Stimulated activated naive CD8-positive, alpha-beta T cell treated with anti-CD3 and anti-CD28 coated beads, Interleukin-15, amount 100 ng/mL, for 72 hours (primary cell): ENCODE measurements around the gene ACTL7B.
A peak's percentile ranks its signal among the peaks of the same experiment; 100 is the strongest.
"Not testable (repeated sequence)": the region's sequence is repeated elsewhere in the genome, so short reads cannot be mapped to it uniquely, and the experiment has no call there.

ENCODE experiments used
- ATAC-seq: fragments of 150-1000 bp; cut with Tn5 transposase; 2 replicates; pipeline ENCODE4 v1.10.0; 2021; ENCODE audit warnings: mild to moderate bottlenecking, moderate library complexity
- DNase-seq, 2 donors: peaks; one replicate each; pipeline ENCODE4 v3.0.0; 2021 to 2022
- H3K27ac Mint-ChIP-seq, 2 donors: one replicate each; pipeline ENCODE4 v1.8.0; 2022; ENCODE audit warnings: mild to moderate bottlenecking in 2 of 2, mixed read lengths in 2 of 2, moderate library complexity in 2 of 2
- H3K27me3 Mint-ChIP-seq: one replicate; pipeline ENCODE4 v1.8.0; 2022; ENCODE audit warnings: mixed read lengths
- H3K4me1 Mint-ChIP-seq: one replicate; pipeline ENCODE4 v1.8.0; 2022; ENCODE audit warnings: mild to moderate bottlenecking, mixed read lengths
- H3K4me3 Mint-ChIP-seq, 2 donors: one replicate each; pipeline ENCODE4 v1.8.0; 2022; ENCODE audit warnings: mild to moderate bottlenecking in 2 of 2, mixed read lengths in 2 of 2, moderate library complexity in 1 of 2
- H3K9me3 Mint-ChIP-seq, 2 donors: one replicate each; pipeline ENCODE4 v1.8.0; 2022; ENCODE audit warnings: mixed read lengths in 2 of 2

Gene ACTL7B

DNA sequence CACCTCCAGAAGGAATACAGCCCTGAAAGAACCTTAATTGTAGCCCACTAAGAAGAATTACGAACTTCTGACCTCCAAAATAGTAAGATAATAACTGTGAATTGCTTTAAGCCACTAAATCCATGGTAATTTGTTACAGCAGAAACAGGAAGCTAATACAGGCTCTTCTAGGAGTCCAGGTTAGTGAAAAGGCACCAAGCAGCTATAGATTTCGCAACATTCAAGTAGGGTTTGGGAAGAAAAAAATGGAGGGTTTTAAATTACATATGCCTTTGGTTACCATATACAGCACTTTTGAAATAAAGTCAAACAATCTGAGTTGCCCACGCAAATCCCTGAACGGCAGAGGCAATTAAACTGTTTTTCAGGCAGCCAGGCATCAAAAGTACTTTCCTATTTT is 4.6 kb upstream of the ACTL7B start:
- no peak overlapping the region for H3K4me3 Mint-ChIP-seq
- H3K27ac Mint-ChIP-seq = no peak overlapping the region
- H3K9me3 Mint-ChIP-seq = no peaks in the 10 kb centered on the region
- no peaks in the 10 kb centered on the region for H3K27me3 Mint-ChIP-seq
- peaks cover 10% of the 10 kb centered on the region for H3K4me1 Mint-ChIP-seq
- ATAC-seq (no peak), DNase-seq (no peak)

DNA sequence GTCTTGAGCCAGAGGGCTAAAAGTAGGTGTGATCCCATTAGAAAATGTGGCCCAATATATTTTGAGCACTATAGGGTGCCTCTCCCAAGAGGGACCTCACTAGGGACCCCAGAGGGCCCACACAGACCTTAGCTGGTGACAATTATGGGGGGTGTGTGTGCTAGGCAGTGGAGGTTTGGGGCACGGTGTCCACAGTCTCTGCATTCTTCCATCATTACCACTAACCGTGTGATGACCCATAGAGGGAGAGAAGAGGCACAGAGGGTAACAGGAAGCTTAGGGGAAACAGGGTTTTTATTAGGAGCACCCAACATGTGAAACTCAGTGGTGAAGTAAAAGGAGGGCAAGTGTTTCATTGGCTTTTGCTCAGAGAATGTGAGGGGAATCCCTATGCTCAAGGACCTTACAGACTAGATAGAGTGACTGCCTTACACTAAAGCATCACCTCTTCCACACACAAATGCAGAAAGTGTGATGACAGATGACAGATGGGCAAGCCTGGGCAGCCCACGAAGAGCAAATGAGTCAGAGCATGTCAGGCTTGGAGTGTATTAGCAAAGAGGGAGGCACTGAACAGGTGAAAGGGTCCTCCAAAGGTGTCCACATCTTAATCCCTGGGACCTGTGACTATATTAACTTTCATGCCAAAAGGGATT is 3.8 kb upstream of the ACTL7B start:
- DNase-seq (peak in 1 of 2 donors; percentile 35), ATAC-seq (peak; percentile 91)
- H3K27ac Mint-ChIP-seq = peak overlapping the region in 1 of 2 donors; percentile 72
- H3K27me3 Mint-ChIP-seq = no peaks in the 10 kb centered on the region
- peaks cover 10% of the 10 kb centered on the region for H3K4me1 Mint-ChIP-seq
- H3K4me3 Mint-ChIP-seq = no peak overlapping the region
- no peaks in the 10 kb centered on the region for H3K9me3 Mint-ChIP-seq

DNA sequence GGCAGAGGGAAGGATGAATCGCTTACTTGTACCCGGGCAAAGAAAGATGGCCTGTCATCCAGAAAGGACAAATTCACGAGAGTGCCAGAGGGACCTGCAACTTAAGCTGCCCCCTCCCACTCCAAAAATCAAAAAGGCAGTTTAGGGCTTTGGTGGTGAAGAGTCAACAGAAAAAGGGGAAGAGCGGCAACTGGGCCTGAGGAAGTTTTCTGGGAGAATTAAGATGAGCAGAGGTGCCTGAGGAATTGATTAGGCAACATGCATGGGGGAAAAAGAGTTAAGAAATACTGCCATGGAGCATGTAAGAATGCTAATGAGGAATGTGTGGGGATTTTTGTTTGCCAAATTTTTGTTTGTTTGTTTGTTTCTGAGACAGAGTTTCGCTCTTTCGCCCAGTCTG is 1.8 kb upstream of the ACTL7B start:
- Mint-ChIP-seq H3K4me1 (peaks cover 10% of the 10 kb centered on the region), H3K27me3 (no peaks in the 10 kb centered on the region), H3K27ac (no peak overlapping the region), H3K4me3 (no peak overlapping the region), H3K9me3 (no peaks in the 10 kb centered on the region)
- DNase-seq (no peak), ATAC-seq (no peak)

DNA sequence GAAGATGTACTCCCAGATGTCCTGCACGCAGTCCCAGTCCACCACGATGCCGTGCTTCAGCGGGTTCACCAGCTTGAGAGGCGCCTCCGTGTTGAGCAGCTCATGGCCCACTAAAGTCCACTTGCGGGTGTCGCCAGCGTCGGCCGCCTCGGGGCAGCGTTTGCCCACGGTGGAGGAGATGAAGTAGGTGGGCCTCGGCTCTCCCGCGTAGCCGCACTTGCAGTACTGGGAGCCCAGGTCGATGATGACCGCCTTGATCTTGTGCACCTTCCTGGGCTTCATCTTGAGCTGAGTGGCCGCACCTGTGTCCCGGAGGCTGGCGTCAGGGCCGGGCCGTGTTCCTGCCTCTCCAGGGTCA is 278 bp downstream of the ACTL7B start:
- Mint-ChIP-seq H3K4me3 (no peak overlapping the region), H3K27me3 (no peaks in the 10 kb centered on the region), H3K27ac (no peak overlapping the region), H3K4me1 (peaks cover 10% of the 10 kb centered on the region), H3K9me3 (no peaks in the 10 kb centered on the region)
- DNase-seq (no peak), ATAC-seq (no peak)

DNA sequence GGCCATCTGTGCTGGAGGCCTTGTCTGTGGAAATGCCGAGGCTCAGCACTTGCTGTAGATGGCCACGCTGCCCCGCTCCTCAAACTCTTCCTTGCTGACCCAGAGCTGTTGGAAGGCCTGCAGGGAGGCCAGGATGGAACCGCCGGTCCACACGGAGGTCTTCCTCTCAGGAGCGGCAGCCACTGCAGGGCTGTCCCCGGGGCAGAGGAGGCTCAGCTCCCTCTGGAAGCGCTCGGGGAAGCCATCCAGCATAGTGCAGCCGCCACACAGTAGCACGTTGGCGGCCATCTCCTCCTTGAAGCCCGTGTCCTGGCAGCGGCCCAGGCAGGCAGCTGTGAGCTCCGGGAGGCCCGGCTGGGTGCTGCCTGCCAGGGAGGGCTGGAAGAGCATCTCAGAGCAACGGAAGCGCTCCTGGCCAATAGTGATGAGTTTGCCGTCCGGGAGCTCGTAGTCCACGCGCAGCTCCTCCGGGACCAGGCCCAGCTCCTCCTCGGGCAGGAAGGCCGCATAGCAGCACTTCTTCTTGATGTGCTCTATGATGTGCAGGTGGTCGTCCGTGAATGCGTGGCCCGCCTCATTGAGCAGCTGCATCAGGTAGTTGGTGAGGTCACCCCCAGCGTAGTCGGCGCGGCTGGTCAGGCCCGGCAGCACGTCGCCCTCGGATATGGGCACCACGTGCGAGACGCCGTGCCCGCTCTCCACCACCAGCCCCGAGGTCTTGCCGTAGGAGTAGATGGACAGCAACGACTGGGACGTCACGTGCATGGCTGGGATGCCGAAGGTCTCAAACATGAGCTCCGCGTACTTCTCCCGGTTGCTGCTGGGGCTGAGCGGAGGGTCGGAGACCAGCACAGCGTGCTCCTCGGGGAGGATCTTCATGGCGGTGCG is 901 bp downstream of the ACTL7B start:
- no peaks in the 10 kb centered on the region for H3K9me3 Mint-ChIP-seq

DNA sequence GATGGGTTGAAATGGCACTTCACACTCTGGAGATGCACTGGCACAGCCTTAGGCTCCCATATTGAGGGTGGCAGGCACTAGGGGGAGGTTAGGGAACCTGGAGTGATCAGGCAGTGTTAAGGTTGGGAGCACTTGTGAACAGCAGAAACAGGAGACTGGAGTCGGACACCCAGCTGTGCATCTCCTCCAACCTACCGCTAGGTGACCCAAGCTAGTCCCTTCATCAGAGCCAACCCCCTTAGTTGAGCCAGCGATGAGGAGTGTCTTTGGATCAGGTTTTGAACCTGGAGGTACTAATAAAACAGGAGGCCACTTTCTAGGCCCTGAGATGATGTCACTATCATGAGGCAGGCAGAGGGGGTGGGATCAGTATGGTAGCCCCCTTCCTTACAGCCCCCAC is 1.7 kb downstream of the ACTL7B start:
- Mint-ChIP-seq H3K27ac (no peak overlapping the region), H3K4me3 (no peak overlapping the region), H3K27me3 (no peaks in the 10 kb centered on the region), H3K9me3 (no peaks in the 10 kb centered on the region), H3K4me1 (no peaks in the 10 kb centered on the region)
- DNase-seq (no peak), ATAC-seq (no peak)

More for the DNA sequence above, 901 bp downstream of the ACTL7B start:
- Mint-ChIP-seq H3K4me1 (peaks cover 7% of the 10 kb centered on the region), H3K27me3 (no peaks in the 10 kb centered on the region), H3K4me3 (no peak overlapping the region), H3K27ac (no peak overlapping the region)
- no peak for DNase-seq
- no peak for ATAC-seq

DNA sequence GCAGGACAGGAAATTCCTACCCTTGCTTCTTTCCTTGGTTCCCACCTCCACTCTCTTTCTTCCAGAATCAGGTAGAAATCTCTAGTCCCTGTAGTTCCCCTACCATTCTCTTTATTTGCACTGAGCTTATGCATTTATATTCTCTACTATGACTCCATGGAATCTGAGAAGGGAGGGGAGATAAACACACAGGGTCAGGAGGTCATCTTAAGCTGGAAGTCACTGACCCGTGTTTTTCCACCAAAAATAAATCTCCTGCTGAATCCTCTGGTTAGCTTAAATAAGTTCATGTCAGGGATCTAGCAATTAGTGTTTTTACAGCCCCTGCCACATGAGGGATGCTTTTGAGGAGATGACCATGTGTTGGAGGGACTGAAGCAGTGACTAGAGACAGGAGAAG is 3.7 kb downstream of the ACTL7B start:
- Mint-ChIP-seq H3K4me1 (no peaks in the 10 kb centered on the region), H3K9me3 (no peaks in the 10 kb centered on the region), H3K27me3 (no peaks in the 10 kb centered on the region), H3K4me3 (no peak overlapping the region), H3K27ac (peak overlapping the region in 1 of 2 donors; percentile 60)
- no peak for DNase-seq
- no peak for ATAC-seq

DNA sequence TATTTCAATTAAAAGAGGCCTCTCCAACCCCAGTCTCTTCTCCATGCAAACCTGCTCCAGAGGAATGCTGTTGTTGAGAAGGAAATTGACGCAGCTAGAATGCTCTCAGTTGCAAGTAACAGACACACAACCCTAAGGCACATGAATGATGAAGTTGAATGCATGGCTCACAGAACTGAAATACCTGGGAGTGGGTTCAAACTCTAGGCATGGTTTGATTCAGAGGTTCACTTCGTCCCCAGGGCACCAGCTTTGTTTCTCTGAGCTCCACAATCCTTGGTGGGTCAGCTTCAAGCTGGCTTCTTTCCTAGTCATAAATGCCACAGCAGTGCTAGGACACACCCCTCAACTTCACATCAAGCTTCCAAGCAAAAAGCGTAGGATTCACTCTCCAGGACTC is 4.6 kb downstream of the ACTL7B start:
- no peaks in the 10 kb centered on the region for H3K4me1 Mint-ChIP-seq
- no peak overlapping the region for H3K4me3 Mint-ChIP-seq

DNA sequence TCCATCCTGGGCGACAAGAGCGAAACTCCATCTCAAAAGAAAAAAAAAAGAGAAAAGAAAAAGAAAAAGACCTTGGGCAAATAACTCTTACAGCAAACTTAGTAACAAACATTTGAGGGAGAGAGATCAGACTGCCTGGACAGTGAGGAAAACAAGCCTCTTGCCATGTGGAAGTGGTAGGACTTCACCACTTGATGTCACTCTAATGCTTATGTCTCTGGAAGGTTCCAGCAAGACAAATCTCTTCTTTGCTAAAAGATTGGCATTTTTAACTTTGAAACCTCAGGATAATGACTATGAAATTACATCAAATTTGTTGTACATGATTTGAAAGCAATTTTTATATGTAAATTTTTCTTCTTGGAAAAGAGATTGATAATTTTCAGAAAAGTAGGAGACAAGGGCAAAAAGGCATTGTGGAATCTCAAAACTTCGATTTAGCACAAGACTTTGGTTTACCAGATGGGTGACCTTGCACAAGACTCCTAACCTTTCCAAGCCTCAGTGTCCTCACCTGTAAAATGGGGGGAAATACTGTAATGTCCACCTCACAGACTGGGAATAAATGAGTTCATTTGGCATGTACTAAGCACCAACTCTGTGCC is 5.4 kb downstream of the ACTL7B start:
- H3K27me3 Mint-ChIP-seq = no peaks in the 10 kb centered on the region
- DNase-seq (no peak), ATAC-seq (no peak)
- no peak overlapping the region for H3K27ac Mint-ChIP-seq
- no peaks in the 10 kb centered on the region for H3K4me1 Mint-ChIP-seq
- no peak overlapping the region for H3K4me3 Mint-ChIP-seq
- no peaks in the 10 kb centered on the region for H3K9me3 Mint-ChIP-seq

More for the DNA sequence above, 4.6 kb downstream of the ACTL7B start:
- Mint-ChIP-seq H3K9me3 (no peaks in the 10 kb centered on the region), H3K27ac (no peak overlapping the region), H3K27me3 (no peaks in the 10 kb centered on the region)
- DNase-seq = no peak
- ATAC-seq = no peak

DNA sequence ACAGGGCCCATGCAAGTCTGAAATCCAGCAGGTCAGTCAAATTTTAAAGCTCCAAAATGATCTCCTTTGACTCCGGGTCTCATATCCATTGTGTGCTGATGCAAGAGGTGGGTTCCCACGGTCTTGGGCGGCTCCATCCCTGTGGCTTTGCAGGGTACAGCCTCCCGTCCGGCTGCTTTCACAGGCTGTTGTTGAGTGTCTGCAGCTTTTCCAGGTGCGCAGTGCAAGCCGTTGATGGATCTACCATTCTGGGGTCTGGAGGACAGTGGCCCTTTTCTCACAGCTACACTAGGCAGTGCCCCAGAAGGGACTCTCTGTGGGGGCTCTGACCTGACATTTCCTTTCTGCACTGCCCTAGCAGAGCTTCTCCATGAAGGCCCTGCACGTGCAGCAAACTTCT is 7.5 kb downstream of the ACTL7B start:
- H3K9me3 Mint-ChIP-seq, DNase-seq, H3K4me1 Mint-ChIP-seq, H3K27ac Mint-ChIP-seq, H3K27me3 Mint-ChIP-seq, ATAC-seq, H3K4me3 Mint-ChIP-seq: not testable (repeated sequence)

DNA sequence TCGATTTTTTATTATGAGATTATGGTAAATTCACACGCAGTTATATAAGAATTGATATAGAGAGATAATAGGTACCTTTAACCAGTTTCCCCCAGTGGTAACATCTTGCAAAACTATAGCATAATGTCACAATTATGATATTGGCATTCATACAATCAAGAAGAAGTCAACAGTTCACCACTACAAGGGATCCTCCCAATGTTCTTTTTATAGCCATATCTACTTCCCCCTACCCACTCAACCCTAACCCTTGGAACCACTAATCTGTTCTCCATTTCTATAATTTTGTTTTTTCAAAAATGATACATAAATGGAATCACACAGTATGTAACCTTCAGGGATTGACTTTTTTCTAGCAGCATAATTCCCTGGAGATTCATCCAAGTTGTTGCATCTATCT is 9.8 kb downstream of the ACTL7B start:
- ATAC-seq = no peak
- H3K4me1 Mint-ChIP-seq = peaks cover 11% of the 10 kb centered on the region
- no peak for DNase-seq
- H3K27ac Mint-ChIP-seq = no peak overlapping the region
- H3K9me3 Mint-ChIP-seq = no peaks in the 10 kb centered on the region
- H3K27me3 Mint-ChIP-seq = no peaks in the 10 kb centered on the region
- no peak overlapping the region for H3K4me3 Mint-ChIP-seq

DNA sequence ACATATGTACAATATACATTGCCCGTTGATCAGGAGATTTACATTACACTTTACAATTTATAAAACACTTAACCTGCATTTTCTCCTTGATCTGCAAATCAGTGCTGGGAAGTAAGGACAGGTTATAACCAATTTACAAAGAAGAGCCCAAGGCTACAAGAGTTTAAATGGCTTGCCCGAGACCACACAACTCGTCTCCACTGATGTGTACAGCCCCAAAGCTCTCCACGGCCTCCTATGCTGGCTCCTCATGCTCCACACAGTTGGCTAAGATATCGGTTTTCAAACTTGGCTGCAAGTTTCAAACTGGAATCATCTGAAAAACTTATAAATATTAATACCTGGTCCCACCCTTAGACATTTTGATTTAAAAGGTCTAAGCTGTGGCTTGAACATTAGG is 10.3 kb downstream of the ACTL7B start:
- H3K27ac Mint-ChIP-seq = no peak overlapping the region
- peaks cover 11% of the 10 kb centered on the region for H3K4me1 Mint-ChIP-seq
- no peaks in the 10 kb centered on the region for H3K27me3 Mint-ChIP-seq
- no peak overlapping the region for H3K4me3 Mint-ChIP-seq
- ATAC-seq (no peak), DNase-seq (no peak)
- H3K9me3 Mint-ChIP-seq = no peaks in the 10 kb centered on the region

DNA sequence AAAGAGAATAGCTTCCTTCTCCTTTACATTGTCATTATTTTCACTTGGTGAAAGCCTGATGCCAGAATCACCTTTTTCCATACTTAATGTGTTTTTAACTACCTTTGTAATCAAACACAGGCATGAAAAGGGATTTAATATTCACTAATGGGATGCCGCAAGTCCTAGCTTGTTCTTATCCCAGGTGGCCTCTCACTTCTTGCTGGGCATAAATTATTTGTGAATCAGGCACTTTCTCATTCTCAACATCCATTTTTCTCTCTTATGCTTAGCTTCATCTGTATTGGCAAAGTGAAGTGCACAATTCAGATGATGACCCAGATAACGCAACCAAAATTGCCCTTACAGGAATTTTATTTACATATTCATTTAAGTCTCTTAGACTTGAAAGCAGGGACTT is 10.9 kb downstream of the ACTL7B start:
- H3K27me3 Mint-ChIP-seq = no peaks in the 10 kb centered on the region
- peaks cover 11% of the 10 kb centered on the region for H3K4me1 Mint-ChIP-seq
- H3K9me3 Mint-ChIP-seq = no peaks in the 10 kb centered on the region
- H3K4me3 Mint-ChIP-seq = no peak overlapping the region
- H3K27ac Mint-ChIP-seq = no peak overlapping the region
- no peak for ATAC-seq
- no peak for DNase-seq

DNA sequence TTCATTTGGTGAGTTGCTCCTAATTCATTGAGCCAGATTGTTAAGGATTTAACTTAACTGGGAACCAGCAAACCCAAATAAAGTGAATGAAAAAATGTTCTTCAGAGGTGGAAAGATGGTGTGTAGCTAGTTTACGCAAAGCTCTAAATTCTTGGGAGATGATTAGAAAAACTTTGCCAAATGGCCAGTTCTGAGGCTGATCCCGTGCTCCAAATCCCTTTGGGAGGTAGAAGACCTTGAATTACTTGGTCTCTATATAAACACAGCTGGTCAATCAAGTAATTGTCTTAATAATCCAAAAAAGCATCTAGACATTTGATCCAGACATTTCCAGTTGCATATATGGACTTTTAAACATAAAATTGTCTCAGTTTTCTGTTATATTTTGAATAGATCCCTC is 11.4 kb downstream of the ACTL7B start:
- H3K9me3 Mint-ChIP-seq = no peaks in the 10 kb centered on the region
- ATAC-seq = no peak

DNA sequence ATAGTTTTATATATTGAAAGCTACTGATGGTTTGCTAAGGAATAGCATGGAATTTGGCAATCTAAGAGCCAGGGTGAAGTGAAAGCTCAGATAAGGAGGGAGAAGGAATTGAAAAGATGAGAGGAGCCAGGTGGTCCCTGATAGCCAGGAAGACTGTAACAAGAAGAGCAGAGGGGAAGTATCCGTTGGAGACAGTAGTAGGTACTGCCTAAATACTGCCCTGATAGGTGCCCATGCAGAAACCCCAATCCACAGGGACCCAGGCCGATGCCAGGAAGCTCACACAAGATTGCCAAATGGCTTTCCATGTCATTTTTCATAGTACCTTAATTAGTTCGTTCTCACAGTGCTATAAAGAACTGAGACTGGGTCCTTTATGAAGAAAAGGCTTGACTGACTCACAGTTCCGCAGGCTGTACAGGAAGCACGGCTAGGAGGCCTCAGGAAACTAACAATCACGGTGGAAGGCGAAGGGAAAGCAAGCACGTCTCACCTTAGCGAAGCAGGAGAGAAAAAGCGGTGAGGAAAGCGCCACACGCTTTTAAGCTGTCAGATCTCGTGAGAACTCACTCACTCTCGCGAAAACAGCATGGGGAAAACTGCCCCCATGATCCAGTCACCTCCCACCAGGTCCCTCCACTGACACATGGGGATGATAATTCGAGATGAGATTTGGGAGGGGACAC is 13.0 kb downstream of the ACTL7B start:
- H3K4me3 Mint-ChIP-seq = peak overlapping the region; percentile 64 to 73
- peak overlapping the region in 1 of 2 donors; percentile 60 for H3K27ac Mint-ChIP-seq
- H3K27me3 Mint-ChIP-seq = no peaks in the 10 kb centered on the region
- ATAC-seq = peak; percentile 33
- no peak for DNase-seq
- H3K9me3 Mint-ChIP-seq = no peaks in the 10 kb centered on the region
- H3K4me1 Mint-ChIP-seq = peaks cover 11% of the 10 kb centered on the region

More for the DNA sequence above, 11.4 kb downstream of the ACTL7B start:
- Mint-ChIP-seq H3K27me3 (no peaks in the 10 kb centered on the region), H3K27ac (no peak overlapping the region), H3K4me3 (no peak overlapping the region), H3K4me1 (peaks cover 11% of the 10 kb centered on the region)
- DNase-seq = no peak

DNA sequence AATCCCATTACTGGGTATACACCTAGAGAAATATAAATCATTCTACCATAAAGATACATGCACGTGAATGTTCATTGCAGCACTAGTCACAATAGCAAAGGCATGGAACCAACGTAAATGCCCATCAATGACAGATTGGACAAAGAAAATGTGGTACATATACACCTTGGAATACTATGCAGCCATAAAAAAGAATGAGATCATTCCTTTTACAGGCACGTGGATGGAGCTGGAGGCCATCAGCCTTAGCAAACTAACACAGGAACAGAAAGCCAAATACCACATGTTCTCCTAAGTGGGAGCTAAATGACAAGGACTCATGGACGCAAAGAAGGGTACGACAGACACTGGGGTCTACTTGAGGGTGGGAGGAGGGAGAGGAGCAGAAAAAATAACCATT is 16.2 kb downstream of the ACTL7B start:
- not testable (repeated sequence) for H3K27me3 Mint-ChIP-seq, DNase-seq, H3K9me3 Mint-ChIP-seq, H3K4me3 Mint-ChIP-seq, ATAC-seq, H3K27ac Mint-ChIP-seq
- H3K4me1 Mint-ChIP-seq = peaks cover 11% of the 10 kb centered on the region
